Measurements from ENCODE around the gene SLC4A9.

SLC4A9 gene

DNA sequence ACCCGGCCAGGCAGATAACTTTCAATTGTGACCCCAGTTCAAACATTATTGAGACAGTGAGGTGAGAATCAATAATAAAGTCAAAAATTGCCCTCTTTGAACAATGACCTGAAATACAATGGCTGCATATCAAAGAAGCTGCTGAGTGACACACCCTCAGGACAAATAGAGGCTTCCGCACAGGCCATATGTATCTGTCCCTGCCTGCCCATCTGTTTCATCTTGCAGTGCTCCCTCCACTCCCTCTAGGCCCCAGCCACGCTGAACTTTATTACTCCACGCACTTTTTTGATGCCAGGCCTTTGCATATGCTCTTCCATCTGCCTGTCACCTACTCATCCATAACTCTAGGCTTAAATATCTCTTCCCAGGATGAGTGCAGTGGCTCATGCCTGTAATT, 41.2 kb upstream of the SLC4A9 start:
- H3K4me3 ChIP-seq (ENCODE audit: insufficient read depth, low read length, poor library complexity, severe bottlenecking): no peak overlapping the region
- H2AFZ ChIP-seq (ENCODE audit: low read depth, low read length, severe bottlenecking): no peak overlapping the region
- no peak overlapping the region for H3K9ac ChIP-seq (ENCODE audit: low read length)
- TF ChIP-seq EZH2phosphoT487 (conservative IDR thresholded peaks at IDR 0.05; ENCODE audit: low read length): no peak
- TF ChIP-seq, protein P1, sequence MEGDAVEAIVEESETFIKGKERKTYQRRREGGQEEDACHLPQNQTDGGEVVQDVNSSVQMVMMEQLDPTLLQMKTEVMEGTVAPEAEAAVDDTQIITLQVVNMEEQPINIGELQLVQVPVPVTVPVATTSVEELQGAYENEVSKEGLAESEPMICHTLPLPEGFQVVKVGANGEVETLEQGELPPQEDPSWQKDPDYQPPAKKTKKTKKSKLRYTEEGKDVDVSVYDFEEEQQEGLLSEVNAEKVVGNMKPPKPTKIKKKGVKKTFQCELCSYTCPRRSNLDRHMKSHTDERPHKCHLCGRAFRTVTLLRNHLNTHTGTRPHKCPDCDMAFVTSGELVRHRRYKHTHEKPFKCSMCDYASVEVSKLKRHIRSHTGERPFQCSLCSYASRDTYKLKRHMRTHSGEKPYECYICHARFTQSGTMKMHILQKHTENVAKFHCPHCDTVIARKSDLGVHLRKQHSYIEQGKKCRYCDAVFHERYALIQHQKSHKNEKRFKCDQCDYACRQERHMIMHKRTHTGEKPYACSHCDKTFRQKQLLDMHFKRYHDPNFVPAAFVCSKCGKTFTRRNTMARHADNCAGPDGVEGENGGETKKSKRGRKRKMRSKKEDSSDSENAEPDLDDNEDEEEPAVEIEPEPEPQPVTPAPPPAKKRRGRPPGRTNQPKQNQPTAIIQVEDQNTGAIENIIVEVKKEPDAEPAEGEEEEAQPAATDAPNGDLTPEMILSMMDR (IDR thresholded peaks at IDR 0.05; ENCODE audit: insufficient read depth, low read length, poor library complexity, severe bottlenecking): no peak
- H3K9me2 ChIP-seq (replicated peaks; ENCODE audit: insufficient read depth, low read length): no peaks in the 10 kb centered on the region
- no peaks in the 10 kb centered on the region for H3F3A ChIP-seq (ENCODE audit: insufficient read depth)
- no peak overlapping the region for H3K4me2 ChIP-seq (ENCODE audit: low read depth, low read length, poor library complexity, severe bottlenecking)
- no peaks in the 10 kb centered on the region for H3K9me3 ChIP-seq (ENCODE audit: insufficient read depth, low read length)
- no peak overlapping the region for H3K27ac ChIP-seq (ENCODE audit: low read depth, low read length)
- H3K36me3 ChIP-seq (ENCODE audit: low read length): no peaks in the 10 kb centered on the region
- no peaks in the 10 kb centered on the region for H3K27me3 ChIP-seq (ENCODE audit: low read length)
- no peaks in the 10 kb centered on the region for H3K79me2 ChIP-seq (ENCODE audit: insufficient read depth, low read length)
- no peaks in the 10 kb centered on the region for H4K20me1 ChIP-seq (ENCODE audit: low read depth, low read length)

DNA sequence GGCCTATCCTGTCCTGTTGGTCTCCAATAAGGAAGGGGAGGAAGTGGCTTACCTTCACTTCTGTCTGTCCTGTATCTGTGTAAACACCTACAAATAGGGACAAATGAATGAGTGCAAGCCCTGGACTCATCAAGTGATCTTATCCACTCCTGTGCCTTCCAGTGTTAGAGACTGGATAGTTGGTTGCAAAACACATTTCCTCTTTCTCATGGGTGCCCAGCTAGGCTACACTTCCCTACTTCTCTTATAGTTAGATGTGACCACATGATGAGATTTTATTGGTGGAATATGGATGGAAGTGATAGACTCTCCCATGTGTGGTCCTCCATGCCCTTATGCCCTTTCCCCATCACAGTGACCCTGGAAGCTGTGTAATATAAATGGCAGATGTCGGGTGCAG, 40.2 kb upstream of the SLC4A9 start:
- no peaks in the 10 kb centered on the region for H3K27me3 ChIP-seq (ENCODE audit: low read length)
- TF ChIP-seq, protein P1 (IDR thresholded peaks at IDR 0.05; ENCODE audit: insufficient read depth, low read length, poor library complexity, severe bottlenecking): no peak
- TF ChIP-seq EZH2phosphoT487 (conservative IDR thresholded peaks at IDR 0.05; ENCODE audit: low read length): no peak
- no peaks in the 10 kb centered on the region for H3F3A ChIP-seq (ENCODE audit: insufficient read depth)
- H3K9ac ChIP-seq (ENCODE audit: low read length): no peak overlapping the region
- no peak overlapping the region for H3K27ac ChIP-seq (ENCODE audit: low read depth, low read length)
- no peak overlapping the region for H3K4me3 ChIP-seq (ENCODE audit: insufficient read depth, low read length, poor library complexity, severe bottlenecking)
- no peaks in the 10 kb centered on the region for H3K9me3 ChIP-seq (ENCODE audit: insufficient read depth, low read length)
- no peak overlapping the region for H2AFZ ChIP-seq (ENCODE audit: low read depth, low read length, severe bottlenecking)
- no peaks in the 10 kb centered on the region for H3K36me3 ChIP-seq (ENCODE audit: low read length)
- H3K79me2 ChIP-seq (ENCODE audit: insufficient read depth, low read length): no peaks in the 10 kb centered on the region
- no peaks in the 10 kb centered on the region for H4K20me1 ChIP-seq (ENCODE audit: low read depth, low read length)
- no peak overlapping the region for H3K4me2 ChIP-seq (ENCODE audit: low read depth, low read length, poor library complexity, severe bottlenecking)
- H3K9me2 ChIP-seq (replicated peaks; ENCODE audit: insufficient read depth, low read length): no peaks in the 10 kb centered on the region

DNA sequence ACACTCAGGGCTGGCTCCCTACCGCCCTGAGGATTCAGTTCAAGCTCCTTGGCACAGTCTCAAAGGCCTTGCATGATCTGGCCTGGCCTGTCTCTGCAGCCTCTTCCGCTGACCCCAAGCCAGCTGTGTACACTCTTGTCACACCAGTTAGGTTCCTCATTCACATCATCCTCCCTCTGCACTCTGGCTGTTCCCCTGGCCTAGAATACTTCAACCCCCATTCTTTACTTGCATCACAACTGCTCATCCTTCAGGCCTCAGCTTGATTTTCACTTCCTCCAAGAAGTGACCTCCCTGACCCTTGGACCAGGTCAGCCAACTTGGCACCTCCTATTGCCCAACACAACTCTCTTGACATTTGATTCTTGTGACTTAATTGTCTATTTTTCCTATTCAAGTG, 38.2 kb upstream of the SLC4A9 start:
- H3K4me2 ChIP-seq (ENCODE audit: low read depth, low read length, poor library complexity, severe bottlenecking): no peak overlapping the region

More for the DNA sequence above, 38.2 kb upstream of the SLC4A9 start:
- no peak overlapping the region for H3K4me3 ChIP-seq (ENCODE audit: insufficient read depth, low read length, poor library complexity, severe bottlenecking)
- no peaks in the 10 kb centered on the region for H4K20me1 ChIP-seq (ENCODE audit: low read depth, low read length)
- H3K27ac ChIP-seq (ENCODE audit: low read depth, low read length): no peak overlapping the region
- H3K9me2 ChIP-seq (replicated peaks; ENCODE audit: insufficient read depth, low read length): no peaks in the 10 kb centered on the region
- H3F3A ChIP-seq (ENCODE audit: insufficient read depth): no peaks in the 10 kb centered on the region
- no peaks in the 10 kb centered on the region for H3K9me3 ChIP-seq (ENCODE audit: insufficient read depth, low read length)
- H3K79me2 ChIP-seq (ENCODE audit: insufficient read depth, low read length): no peaks in the 10 kb centered on the region
- H3K9ac ChIP-seq (ENCODE audit: low read length): no peak overlapping the region
- TF ChIP-seq EZH2phosphoT487 (conservative IDR thresholded peaks at IDR 0.05; ENCODE audit: low read length): no peak
- TF ChIP-seq, protein P1 (IDR thresholded peaks at IDR 0.05; ENCODE audit: insufficient read depth, low read length, poor library complexity, severe bottlenecking): no peak
- H3K36me3 ChIP-seq (ENCODE audit: low read length): no peaks in the 10 kb centered on the region
- H2AFZ ChIP-seq (ENCODE audit: low read depth, low read length, severe bottlenecking): no peak overlapping the region
- no peaks in the 10 kb centered on the region; the same call in 1 of the 2 replicates for H3K27me3 ChIP-seq (ENCODE audit: low read length)

All from SU-DHL-6 (cell line).